ENCODE results near the gene MET. TPM values are rescaled to one million over a fixed set of nuclear protein-coding genes. Genes with fewer than 3 reads are reported as not detected.

The MET gene
- total and polyA plus RNA-seq, 10 of the 15 experiments (the other 5 are each of a cell fraction or from before 2014, with no cell fraction given): 0.01 to 0.21 TPM; not detected in 8

GRCh38 chr7:116733924-116734580 is 62.1 kb downstream of the MET start:
- CTCF ChIA-PET: interaction anchor here (0.9 kb wide), 1 partner anchor 16 kb away, joined by 3 read pairs; no protein-coding TSS in a partner anchor
- no peaks in the 10 kb centered on the region for H3K9me3 ChIP-seq (replicated peaks; ENCODE audit: control insufficient read depth, insufficient read depth, low read length)

GRCh38 chr7:116734710-116735109 is 62.7 kb downstream of the MET start:
- RAD21 ChIA-PET (ENCODE audit: unreplicated experiment): no interaction called here
- WGBS (ENCODE audit: insufficient coverage, insufficient replicate concordance, low lambda C conversion rate, missing lambda C conversion rate): 59% methylated on average over 6 of the region's 6 CpGs
- no peak for ATAC-seq
- H3K4me1 ChIP-seq (ENCODE audit: control insufficient read depth, insufficient read depth, low read length): no peaks in the 10 kb centered on the region
- no peak for DNase-seq (ENCODE audit: low read depth, low spot score)
- no TSS peak for BruUV-seq (replicated peaks)
- SMC1A ChIA-PET (ENCODE audit: uncharacterized antibody, unreplicated experiment): no interaction called here
- POLR2A ChIA-PET: no interaction called here
- H3K27me3 ChIP-seq (replicated peaks in 1 of 2; ENCODE audit: control insufficient read depth in 2 of 2, insufficient read depth in 2 of 2, low read length in 1 of 2): peaks cover 2 to 3% of the 10 kb centered on the region in 2 experiments; a peak in 3 of 4 replicates
- intact Hi-C loops (cut with micrococcal nuclease; ENCODE audit: unreplicated experiment): no loop called here
- no peak overlapping the region for H3K9ac ChIP-seq (ENCODE audit: control insufficient read depth, insufficient read depth, low read length)
- no peak overlapping the region for H2AFZ ChIP-seq (ENCODE audit: control insufficient read depth, low read depth, low read length)
- H3K36me3 ChIP-seq (ENCODE audit: control insufficient read depth in 2 of 2, insufficient read depth in 2 of 2, low read length in 1 of 2): no peaks in the 10 kb centered on the region
- CTCF ChIA-PET: interaction anchor here (0.9 kb wide), 1 partner anchor 15 kb away, joined by 3 read pairs; no protein-coding TSS in a partner anchor
- H4K20me1 ChIP-seq (ENCODE audit: control insufficient read depth, insufficient read depth): no peaks in the 10 kb centered on the region
- no peak for TF ChIP-seq POLR2AphosphoS5 (IDR thresholded peaks at IDR 0.05; ENCODE audit: low read length)
- TF ChIP-seq ZNF274 (IDR thresholded peaks at IDR 0.05; ENCODE audit: insufficient read depth, insufficient read length): no peak
- no peak for TF ChIP-seq PBX3 (IDR thresholded peaks at IDR 0.05; ENCODE audit: insufficient replicate concordance, low read depth, low read length)
- TF ChIP-seq ZBTB11 (CRISPR knock-in tag; IDR thresholded peaks at IDR 0.05): no peak
- no peak overlapping the region for H3K27ac ChIP-seq (ENCODE audit: control insufficient read depth, insufficient read depth)
- in situ Hi-C loops (cut with MboI): no loop called here
- H3K4me3 ChIP-seq: no peak overlapping the region
- H3K9me3 ChIP-seq (replicated peaks; ENCODE audit: control insufficient read depth, insufficient read depth, low read length): no peaks in the 10 kb centered on the region
- H3K4me2 ChIP-seq (ENCODE audit: control insufficient read depth, insufficient read depth): no peak overlapping the region
- H3K79me2 ChIP-seq (ENCODE audit: control insufficient read depth, insufficient read depth, low read length): no peaks in the 10 kb centered on the region
- FAIRE-seq: no peak

More at GRCh38 chr7:116733924-116734580, 62.1 kb downstream of the MET start:
- FAIRE-seq: no peak
- WGBS (ENCODE audit: insufficient coverage, insufficient replicate concordance, low lambda C conversion rate, missing lambda C conversion rate): 23% methylated on average over 4 of the region's 4 CpGs
- Histone ChIP-seq H3K9ac (ENCODE audit: control insufficient read depth, insufficient read depth, low read length) (no peak overlapping the region), H3K27me3 (replicated peaks in 1 of 2; ENCODE audit: control insufficient read depth in 2 of 2, insufficient read depth in 2 of 2, low read length in 1 of 2) (peaks cover 2 to 3% of the 10 kb centered on the region in 2 experiments; a peak in 3 of 4 replicates), H3K4me1 (ENCODE audit: control insufficient read depth, insufficient read depth, low read length) (no peaks in the 10 kb centered on the region), H3K36me3 (ENCODE audit: control insufficient read depth in 2 of 2, insufficient read depth in 2 of 2, low read length in 1 of 2) (no peaks in the 10 kb centered on the region), H4K20me1 (ENCODE audit: control insufficient read depth, insufficient read depth) (no peaks in the 10 kb centered on the region), H3K27ac (ENCODE audit: control insufficient read depth, insufficient read depth) (no peak overlapping the region), H2AFZ (ENCODE audit: control insufficient read depth, low read depth, low read length) (no peak overlapping the region), H3K4me2 (ENCODE audit: control insufficient read depth, insufficient read depth) (no peak overlapping the region), H3K79me2 (ENCODE audit: control insufficient read depth, insufficient read depth, low read length) (no peaks in the 10 kb centered on the region), H3K4me3 (no peak overlapping the region)
- DNase-seq (ENCODE audit: low read depth, low spot score): no peak
- ChIA-PET RAD21 (ENCODE audit: unreplicated experiment) (no interaction called here), POLR2A (no interaction called here), SMC1A (ENCODE audit: uncharacterized antibody, unreplicated experiment) (no interaction called here)
- TF ChIP-seq SUPT20H (IDR thresholded peaks at IDR 0.05; ENCODE audit: borderline replicate concordance, control insufficient read depth, low read depth, low read length) (no peak), BCL3 (IDR thresholded peaks at IDR 0.05; ENCODE audit: borderline replicate concordance, insufficient read depth, low read depth, low read length, poor library complexity, severe bottlenecking) (no peak), TCF3 (IDR thresholded peaks at IDR 0.05; ENCODE audit: borderline replicate concordance, insufficient read depth, low read depth, low read length) (no peak)
- in situ Hi-C loops (cut with MboI) (no loop called here), intact Hi-C loops (cut with micrococcal nuclease; ENCODE audit: unreplicated experiment) (no loop called here)
- no peak for ATAC-seq
- no TSS peak for BruUV-seq (replicated peaks)
